ENCODE results near the gene PEAK1. TPM values are rescaled to one million over a fixed set of nuclear protein-coding genes. Genes with fewer than 3 reads are reported as not detected.

PEAK1 gene
- polyA plus RNA-seq, 2 of the 4 experiments (the other 2 are of a cell fraction): 7.5 to 13.7 TPM

DNA sequence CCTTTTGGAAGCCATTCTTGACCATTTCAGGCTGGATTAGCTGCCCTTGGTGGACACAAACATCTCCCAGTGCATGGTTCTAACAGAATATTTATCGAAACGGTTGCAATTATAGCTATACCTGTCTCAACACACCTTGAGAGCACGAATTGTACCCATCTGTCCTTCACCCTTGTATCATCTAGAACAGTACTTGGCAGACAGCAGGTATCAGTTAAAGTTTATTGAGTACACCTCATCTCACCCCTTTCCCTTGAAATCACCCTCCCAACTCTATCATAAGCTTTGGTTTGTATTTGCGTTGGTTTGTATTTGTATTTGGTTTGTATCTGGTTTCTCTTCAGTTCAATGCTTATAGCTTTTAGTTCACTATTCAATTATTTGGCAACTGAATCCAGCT lies 361.4 kb downstream of the PEAK1 start:
- DNase-seq (ENCODE audit: low read depth in 1 of 2, low spot score in 1 of 2) (no peak), FAIRE-seq (no peak), ATAC-seq (no peak)
- TF ChIP-seq FOXS1 (CRISPR knock-in tag; IDR thresholded peaks at IDR 0.05) (no peak), NR3C1 (IDR thresholded peaks at IDR 0.05) (no peak), RCOR1 (IDR thresholded peaks at IDR 0.05; ENCODE audit: low read depth, low read length) (no peak), PHF8 (IDR thresholded peaks at IDR 0.05; ENCODE audit: borderline replicate concordance, low read depth) (no peak), RFX5 (IDR thresholded peaks at IDR 0.05) (no peak), CBX2 (IDR thresholded peaks at IDR 0.05; ENCODE audit: borderline replicate concordance, low read depth) (no peak)
- TF ChIP-seq, protein P1, sequence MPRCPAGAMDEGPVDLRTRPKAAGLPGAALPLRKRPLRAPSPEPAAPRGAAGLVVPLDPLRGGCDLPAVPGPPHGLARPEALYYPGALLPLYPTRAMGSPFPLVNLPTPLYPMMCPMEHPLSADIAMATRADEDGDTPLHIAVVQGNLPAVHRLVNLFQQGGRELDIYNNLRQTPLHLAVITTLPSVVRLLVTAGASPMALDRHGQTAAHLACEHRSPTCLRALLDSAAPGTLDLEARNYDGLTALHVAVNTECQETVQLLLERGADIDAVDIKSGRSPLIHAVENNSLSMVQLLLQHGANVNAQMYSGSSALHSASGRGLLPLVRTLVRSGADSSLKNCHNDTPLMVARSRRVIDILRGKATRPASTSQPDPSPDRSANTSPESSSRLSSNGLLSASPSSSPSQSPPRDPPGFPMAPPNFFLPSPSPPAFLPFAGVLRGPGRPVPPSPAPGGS (IDR thresholded peaks at IDR 0.05): no peak
- TF ChIP-seq, protein P2, sequence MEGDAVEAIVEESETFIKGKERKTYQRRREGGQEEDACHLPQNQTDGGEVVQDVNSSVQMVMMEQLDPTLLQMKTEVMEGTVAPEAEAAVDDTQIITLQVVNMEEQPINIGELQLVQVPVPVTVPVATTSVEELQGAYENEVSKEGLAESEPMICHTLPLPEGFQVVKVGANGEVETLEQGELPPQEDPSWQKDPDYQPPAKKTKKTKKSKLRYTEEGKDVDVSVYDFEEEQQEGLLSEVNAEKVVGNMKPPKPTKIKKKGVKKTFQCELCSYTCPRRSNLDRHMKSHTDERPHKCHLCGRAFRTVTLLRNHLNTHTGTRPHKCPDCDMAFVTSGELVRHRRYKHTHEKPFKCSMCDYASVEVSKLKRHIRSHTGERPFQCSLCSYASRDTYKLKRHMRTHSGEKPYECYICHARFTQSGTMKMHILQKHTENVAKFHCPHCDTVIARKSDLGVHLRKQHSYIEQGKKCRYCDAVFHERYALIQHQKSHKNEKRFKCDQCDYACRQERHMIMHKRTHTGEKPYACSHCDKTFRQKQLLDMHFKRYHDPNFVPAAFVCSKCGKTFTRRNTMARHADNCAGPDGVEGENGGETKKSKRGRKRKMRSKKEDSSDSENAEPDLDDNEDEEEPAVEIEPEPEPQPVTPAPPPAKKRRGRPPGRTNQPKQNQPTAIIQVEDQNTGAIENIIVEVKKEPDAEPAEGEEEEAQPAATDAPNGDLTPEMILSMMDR (IDR thresholded peaks at IDR 0.05): no peak
- TF ChIP-seq, protein P3, sequence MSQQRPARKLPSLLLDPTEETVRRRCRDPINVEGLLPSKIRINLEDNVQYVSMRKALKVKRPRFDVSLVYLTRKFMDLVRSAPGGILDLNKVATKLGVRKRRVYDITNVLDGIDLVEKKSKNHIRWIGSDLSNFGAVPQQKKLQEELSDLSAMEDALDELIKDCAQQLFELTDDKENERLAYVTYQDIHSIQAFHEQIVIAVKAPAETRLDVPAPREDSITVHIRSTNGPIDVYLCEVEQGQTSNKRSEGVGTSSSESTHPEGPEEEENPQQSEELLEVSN (IDR thresholded peaks at IDR 0.05; ENCODE audit: borderline replicate concordance, low read depth): no peak
- TF ChIP-seq, protein P4, sequence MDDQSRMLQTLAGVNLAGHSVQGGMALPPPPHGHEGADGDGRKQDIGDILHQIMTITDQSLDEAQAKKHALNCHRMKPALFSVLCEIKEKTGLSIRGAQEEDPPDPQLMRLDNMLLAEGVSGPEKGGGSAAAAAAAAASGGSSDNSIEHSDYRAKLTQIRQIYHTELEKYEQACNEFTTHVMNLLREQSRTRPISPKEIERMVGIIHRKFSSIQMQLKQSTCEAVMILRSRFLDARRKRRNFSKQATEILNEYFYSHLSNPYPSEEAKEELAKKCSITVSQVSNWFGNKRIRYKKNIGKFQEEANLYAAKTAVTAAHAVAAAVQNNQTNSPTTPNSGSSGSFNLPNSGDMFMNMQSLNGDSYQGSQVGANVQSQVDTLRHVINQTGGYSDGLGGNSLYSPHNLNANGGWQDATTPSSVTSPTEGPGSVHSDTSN (IDR thresholded peaks at IDR 0.05): no peak
- TF ChIP-seq, protein P5, sequence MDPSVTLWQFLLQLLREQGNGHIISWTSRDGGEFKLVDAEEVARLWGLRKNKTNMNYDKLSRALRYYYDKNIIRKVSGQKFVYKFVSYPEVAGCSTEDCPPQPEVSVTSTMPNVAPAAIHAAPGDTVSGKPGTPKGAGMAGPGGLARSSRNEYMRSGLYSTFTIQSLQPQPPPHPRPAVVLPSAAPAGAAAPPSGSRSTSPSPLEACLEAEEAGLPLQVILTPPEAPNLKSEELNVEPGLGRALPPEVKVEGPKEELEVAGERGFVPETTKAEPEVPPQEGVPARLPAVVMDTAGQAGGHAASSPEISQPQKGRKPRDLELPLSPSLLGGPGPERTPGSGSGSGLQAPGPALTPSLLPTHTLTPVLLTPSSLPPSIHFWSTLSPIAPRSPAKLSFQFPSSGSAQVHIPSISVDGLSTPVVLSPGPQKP (IDR thresholded peaks at IDR 0.05; ENCODE audit: low read depth, low read length): no peak
- TF ChIP-seq, protein P6, sequence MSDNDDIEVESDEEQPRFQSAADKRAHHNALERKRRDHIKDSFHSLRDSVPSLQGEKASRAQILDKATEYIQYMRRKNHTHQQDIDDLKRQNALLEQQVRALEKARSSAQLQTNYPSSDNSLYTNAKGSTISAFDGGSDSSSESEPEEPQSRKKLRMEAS (IDR thresholded peaks at IDR 0.05): no peak
- no peaks in the 10 kb centered on the region for H3K9me3 ChIP-seq
- no peak overlapping the region for H3K4me3 ChIP-seq
- ChIA-PET POLR2A (interaction anchor here (1.9 kb wide), 1 partner anchor 13 kb away, joined by 8 read pairs; the partner anchor contains the start of gene TSPAN3), CTCF (interaction anchor here (0.9 to 3.1 kb wide), 5 partner anchors 8 to 49 kb away, joined by 3 to 9 read pairs (median 5); no protein-coding TSS in a partner anchor)
- H3K4me2 ChIP-seq: no peak overlapping the region
- peaks cover 38% of the 10 kb centered on the region for H3K4me1 ChIP-seq
- WGBS (ENCODE audit: missing lambda C conversion rate): 93% methylated on average over 4 of the region's 4 CpGs
- H3K27ac ChIP-seq: no peak overlapping the region

DNA sequence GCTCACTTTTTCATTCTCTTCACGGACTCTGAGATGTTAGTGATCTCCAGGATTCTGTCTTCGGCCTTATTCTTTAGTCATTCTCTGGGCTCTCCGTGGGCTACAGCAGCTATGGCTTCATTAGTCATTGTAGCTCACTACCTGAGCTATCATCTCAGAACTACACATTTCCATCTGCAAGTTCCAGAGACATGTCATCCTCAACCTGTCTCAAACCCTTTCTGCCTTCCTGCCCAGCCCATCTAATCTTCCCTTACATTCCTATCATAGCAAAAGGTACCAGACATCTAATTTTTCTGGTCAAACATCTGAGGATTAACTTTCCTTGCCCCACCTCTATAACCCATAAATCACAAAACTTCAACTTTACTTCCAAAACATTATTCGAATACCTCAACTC lies 362.2 kb downstream of the PEAK1 start:
- DNase-seq (ENCODE audit: low read depth in 1 of 2, low spot score in 1 of 2) (no peak), FAIRE-seq (no peak), ATAC-seq (no peak; a peak in 1 of 6 replicates)
- POLR2A ChIA-PET: no interaction called here
- Histone ChIP-seq H3K27ac (no peak overlapping the region), H3K4me3 (no peak overlapping the region), H3K9me3 (no peaks in the 10 kb centered on the region), H3K4me2 (no peak overlapping the region), H3K4me1 (peaks cover 43% of the 10 kb centered on the region)
- CTCF ChIA-PET: interaction anchor here (0.8 to 1.3 kb wide), 3 partner anchors 10 to 34 kb away, joined by 3 to 5 read pairs (median 5); no protein-coding TSS in a partner anchor
- WGBS (ENCODE audit: missing lambda C conversion rate): 87% methylated on average over 4 of the region's 4 CpGs
- TF ChIP-seq ZC3H11A (IDR thresholded peaks at IDR 0.05) (no peak), FOSB (CRISPR knock-in tag; IDR thresholded peaks at IDR 0.05) (no peak), HDAC2 (IDR thresholded peaks at IDR 0.05) (no peak), MAFK (IDR thresholded peaks at IDR 0.05; ENCODE audit: partially characterized antibody) (no peak), NPAS2 (CRISPR knock-in tag; IDR thresholded peaks at IDR 0.05; ENCODE audit: borderline replicate concordance) (no peak), CEBPB (IDR thresholded peaks at IDR 0.05) (no peak), EP300 (IDR thresholded peaks at IDR 0.05) (no peak), FOSL2 (IDR thresholded peaks at IDR 0.05) (no peak), FOSL2 (CRISPR knock-in tag; IDR thresholded peaks at IDR 0.05) (no peak), RCOR1 (IDR thresholded peaks at IDR 0.05; ENCODE audit: low read depth, low read length) (no peak), ZSCAN20 (CRISPR knock-in tag; IDR thresholded peaks at IDR 0.05) (no peak), SREBF2 (IDR thresholded peaks at IDR 0.05) (no peak), KDM1A (IDR thresholded peaks at IDR 0.05; ENCODE audit: low read depth) (no peak), NFE2L2 (conservative IDR thresholded peaks at IDR 0.05; ENCODE audit: low read length) (no peak)
- TF ChIP-seq, protein P2 (IDR thresholded peaks at IDR 0.05): no peak
- TF ChIP-seq, protein P7, sequence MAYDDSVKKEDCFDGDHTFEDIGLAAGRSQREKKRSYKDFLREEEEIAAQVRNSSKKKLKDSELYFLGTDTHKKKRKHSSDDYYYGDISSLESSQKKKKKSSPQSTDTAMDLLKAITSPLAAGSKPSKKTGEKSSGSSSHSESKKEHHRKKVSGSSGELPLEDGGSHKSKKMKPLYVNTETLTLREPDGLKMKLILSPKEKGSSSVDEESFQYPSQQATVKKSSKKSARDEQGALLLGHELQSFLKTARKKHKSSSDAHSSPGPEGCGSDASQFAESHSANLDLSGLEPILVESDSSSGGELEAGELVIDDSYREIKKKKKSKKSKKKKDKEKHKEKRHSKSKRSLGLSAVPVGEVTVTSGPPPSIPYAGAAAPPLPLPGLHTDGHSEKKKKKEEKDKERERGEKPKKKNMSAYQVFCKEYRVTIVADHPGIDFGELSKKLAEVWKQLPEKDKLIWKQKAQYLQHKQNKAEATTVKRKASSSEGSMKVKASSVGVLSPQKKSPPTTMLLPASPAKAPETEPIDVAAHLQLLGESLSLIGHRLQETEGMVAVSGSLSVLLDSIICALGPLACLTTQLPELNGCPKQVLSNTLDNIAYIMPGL (CRISPR knock-in tag; IDR thresholded peaks at IDR 0.05; ENCODE audit: borderline replicate concordance): no peak
- TF ChIP-seq, protein P4 (IDR thresholded peaks at IDR 0.05): no peak

Measured in A549 (cell line).